Mesothelial cell of epicardium (in vitro differentiated cells): Measurements from ENCODE around the gene TATDN2. TPM values are rescaled to one million over a fixed set of nuclear protein-coding genes. Genes with fewer than 3 reads are reported as not detected.
"Not testable (repeated sequence)": the region's sequence is repeated elsewhere in the genome, so short reads cannot be mapped to it uniquely, and the experiment has no call there.

ENCODE experiments used
- DNase-seq, 2 experiments: peaks; one replicate each; pipeline ENCODE4 v3.0.0; 2021; ENCODE audit warnings: low spot score in 2 of 2; ENCODE audit not compliant: unreplicated experiment in 2 of 2
- H3K27ac Mint-ChIP-seq: 2 replicates; pipeline ENCODE4 v1.8.0; 2021; ENCODE audit warnings: mixed read lengths
- H3K27me3 Mint-ChIP-seq: 2 replicates; pipeline ENCODE4 v1.8.0; 2021; ENCODE audit warnings: low read depth, mixed read lengths
- H3K36me3 Mint-ChIP-seq: 2 replicates; pipeline ENCODE4 v1.8.0; 2021; ENCODE audit warnings: mixed read lengths
- H3K4me1 Mint-ChIP-seq: 2 replicates; pipeline ENCODE4 v1.8.0; 2021; ENCODE audit warnings: mixed read lengths
- H3K4me3 Mint-ChIP-seq: 2 replicates; pipeline ENCODE4 v1.8.0; 2021; ENCODE audit warnings: mild to moderate bottlenecking, moderate library complexity, mixed read lengths
- H3K9me3 Mint-ChIP-seq: 2 replicates; pipeline ENCODE4 v1.8.0; 2021; ENCODE audit warnings: mixed read lengths
- CTCF ChIP-seq: fragments of 200-600 bp; sonication (generic); IDR thresholded peaks from one replicate; pipeline ENCODE4 v1.5.0; 2021; ENCODE audit warnings: antibody characterized with exemption; ENCODE audit not compliant: unreplicated experiment
- total RNA-seq: library from RNA; stranded (reverse); gene quantifications from 3 replicates; pipeline ENCODE4 v1.2.1, GENCODE V29; 2021

Gene TATDN2
- total RNA-seq, 1 donor from 2014 or later = 40.6 TPM

- Mint-ChIP-seq H3K4me3 (no peak overlapping the region), H3K4me1 (peaks cover 13% of the 10 kb centered on the region), H3K36me3 (peaks cover 22% of the 10 kb centered on the region), H3K9me3 (no peaks in the 10 kb centered on the region), H3K27me3 (no peaks in the 10 kb centered on the region), H3K27ac (no peak overlapping the region)
- TF ChIP-seq CTCF = no peak
- DNase-seq = no peak
Observed at GRCh38 chr3:10268930-10269329, 20.7 kb downstream of the TATDN2 start.

GRCh38 chr3:10269443-10269842 lies 21.2 kb downstream of the TATDN2 start:
- Mint-ChIP-seq H3K9me3 (no peaks in the 10 kb centered on the region), H3K27me3 (no peaks in the 10 kb centered on the region)

DNA sequence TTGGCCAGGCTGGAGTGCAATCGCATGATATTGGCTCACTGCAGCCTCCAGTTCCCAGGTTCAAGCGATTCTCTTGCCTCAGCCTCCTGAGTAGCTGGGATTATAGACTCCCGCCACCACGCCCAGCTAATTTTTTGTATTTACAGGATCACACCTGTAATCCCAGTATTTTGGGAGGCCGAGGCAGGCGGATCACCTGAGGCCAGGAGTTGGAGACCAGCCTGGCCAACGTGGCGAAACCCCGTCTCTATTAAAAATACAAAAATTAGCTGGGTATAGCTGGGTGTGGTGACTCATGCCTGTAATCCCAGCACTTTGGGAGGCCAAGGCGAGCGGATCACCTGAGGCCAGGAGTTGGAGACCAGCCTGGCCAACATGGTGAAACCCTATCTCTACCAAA lies 24.2 kb downstream of the TATDN2 start:
- not testable (repeated sequence) for H3K27ac Mint-ChIP-seq, H3K27me3 Mint-ChIP-seq, H3K9me3 Mint-ChIP-seq, H3K4me3 Mint-ChIP-seq, DNase-seq, H3K4me1 Mint-ChIP-seq
- peaks cover 11% of the 10 kb centered on the region for H3K36me3 Mint-ChIP-seq

More at GRCh38 chr3:10269443-10269842, 21.2 kb downstream of the TATDN2 start:
- TF ChIP-seq CTCF = no peak
- H3K27ac Mint-ChIP-seq = no peak overlapping the region
- peaks cover 18% of the 10 kb centered on the region for H3K36me3 Mint-ChIP-seq
- peaks cover 9% of the 10 kb centered on the region for H3K4me1 Mint-ChIP-seq
- H3K4me3 Mint-ChIP-seq = no peak overlapping the region
- no peak for DNase-seq

DNA sequence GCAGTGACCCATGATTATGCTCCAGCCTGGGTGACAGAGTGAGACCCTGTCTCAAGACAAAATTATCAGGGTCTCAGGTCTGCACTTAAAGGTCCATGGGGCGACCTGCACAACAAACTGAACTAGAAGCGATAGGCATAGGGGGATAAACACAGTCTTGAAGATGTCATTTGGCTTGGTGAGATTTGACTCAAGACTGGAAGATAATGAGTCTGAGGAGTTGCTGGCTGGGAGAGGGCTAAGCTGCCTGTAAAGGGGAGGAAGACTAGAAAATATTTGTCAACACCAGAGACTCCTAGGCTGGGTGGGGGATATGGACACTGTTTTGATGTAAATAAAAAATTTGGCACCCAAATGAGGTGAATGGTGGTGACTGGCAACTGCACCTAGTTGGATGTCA lies 24.7 kb downstream of the TATDN2 start:
- TF ChIP-seq CTCF = no peak
- no peak for DNase-seq
- peaks cover 11% of the 10 kb centered on the region for H3K36me3 Mint-ChIP-seq
- H3K4me1 Mint-ChIP-seq = peaks cover 9% of the 10 kb centered on the region
- H3K4me3 Mint-ChIP-seq = no peak overlapping the region
- no peaks in the 10 kb centered on the region for H3K27me3 Mint-ChIP-seq
- no peaks in the 10 kb centered on the region for H3K9me3 Mint-ChIP-seq
- H3K27ac Mint-ChIP-seq = no peak overlapping the region

- H3K27ac Mint-ChIP-seq = no peak overlapping the region
- no peaks in the 10 kb centered on the region for H3K9me3 Mint-ChIP-seq
- no peak for TF ChIP-seq CTCF
- no peak for DNase-seq
- H3K36me3 Mint-ChIP-seq = peaks cover 13% of the 10 kb centered on the region
- H3K4me3 Mint-ChIP-seq = no peak overlapping the region
- peaks cover 9% of the 10 kb centered on the region for H3K4me1 Mint-ChIP-seq
- H3K27me3 Mint-ChIP-seq = no peaks in the 10 kb centered on the region
Observed at GRCh38 chr3:10273702-10274305, 25.5 kb downstream of the TATDN2 start.

- no peaks in the 10 kb centered on the region for H3K27me3 Mint-ChIP-seq
- H3K9me3 Mint-ChIP-seq = no peaks in the 10 kb centered on the region
- H3K4me1 Mint-ChIP-seq = peaks cover 9% of the 10 kb centered on the region
- peaks cover 14% of the 10 kb centered on the region for H3K36me3 Mint-ChIP-seq
- H3K27ac Mint-ChIP-seq = no peak overlapping the region
- no peak for TF ChIP-seq CTCF
- no peak overlapping the region for H3K4me3 Mint-ChIP-seq
- DNase-seq = no peak
Observed at GRCh38 chr3:10274601-10275000, 26.3 kb downstream of the TATDN2 start.
